Activated B cell treated with CpG ODN at 0.5 μM for 24 hours (primary cell): ENCODE data around the gene PAX2. TPM values are rescaled to one million over a fixed set of nuclear protein-coding genes. Genes with fewer than 3 reads are reported as not detected.

Experiments
- ATAC-seq: fragments of 200-7000 bp; cut with Tn5 transposase; one replicate; pipeline ENCODE4 v1.10.0; 2021; ENCODE audit warnings: low read depth, mild to moderate bottlenecking, moderate library complexity
- CTCF ChIA-PET: fragments of 350-600 bp; sonication (Branson Sonifier 250); formaldehyde crosslinking; loops from one replicate; lab custom pipeline; 2021; ENCODE audit warnings: antibody characterized with exemption; lab: Charles Lee
- POLR2A ChIA-PET: fragments of 350-600 bp; sonication (Branson Sonifier 250); formaldehyde crosslinking; loops from one replicate; lab custom pipeline; 2021; ENCODE audit warnings: antibody characterized with exemption; lab: Charles Lee
- DNase-seq: peaks from one replicate; pipeline ENCODE4 v3.0.0; 2022
- H3K27ac Mint-ChIP-seq: one replicate; pipeline ENCODE4 v1.8.0; 2020; ENCODE audit warnings: mixed read lengths
- H3K27me3 Mint-ChIP-seq: one replicate; pipeline ENCODE4 v1.8.0; 2021; ENCODE audit warnings: mixed read lengths
- H3K36me3 Mint-ChIP-seq: one replicate; pipeline ENCODE4 v1.8.0; 2021; ENCODE audit warnings: low read depth, mixed read lengths
- H3K4me1 Mint-ChIP-seq: one replicate; pipeline ENCODE4 v1.8.0; 2021; ENCODE audit warnings: mixed read lengths
- H3K4me3 Mint-ChIP-seq: one replicate; pipeline ENCODE4 v1.8.0; 2020; ENCODE audit warnings: mild to moderate bottlenecking, mixed read lengths
- H3K9me3 Mint-ChIP-seq: one replicate; pipeline ENCODE4 v1.8.0; 2020; ENCODE audit warnings: mixed read lengths
- CTCF ChIP-seq: fragments of 200-600 bp; IDR thresholded peaks from one replicate; pipeline ENCODE4 v1.8.0; 2022; ENCODE audit warnings: antibody characterized with exemption, mild to moderate bottlenecking
- intact Hi-C: fragments of 100-400 bp; cut with micrococcal nuclease; formaldehyde crosslinking; loops from one replicate; pipeline ENCODE4 v1.15.1; 2024
- total RNA-seq: library from RNA; stranded (reverse); gene quantifications from 2 replicates; pipeline ENCODE4 v1.2.3, GENCODE V29; 2022

The PAX2 gene
- total RNA-seq, 1 donor from 2014 or later: not detected

- peaks cover 37% of the 10 kb centered on the region for H3K27me3 Mint-ChIP-seq
- no peak for TF ChIP-seq CTCF
- H3K9me3 Mint-ChIP-seq: no peaks in the 10 kb centered on the region
- no peak overlapping the region for H3K27ac Mint-ChIP-seq
- intact Hi-C loops: no loop called here
- H3K4me1 Mint-ChIP-seq: no peaks in the 10 kb centered on the region
- H3K36me3 Mint-ChIP-seq: no peaks in the 10 kb centered on the region
- POLR2A ChIA-PET: no interaction called here
- CTCF ChIA-PET: no interaction called here
- no peak overlapping the region for H3K4me3 Mint-ChIP-seq
- DNase-seq (no peak), ATAC-seq (no peak)
Observed at GRCh38 chr10:100775386-100775785, 30.0 kb downstream of the PAX2 start.

GRCh38 chr10:100775871-100776270, 30.5 kb downstream of the PAX2 start:
- POLR2A ChIA-PET: no interaction called here
- Mint-ChIP-seq H3K4me3 (no peak overlapping the region), H3K27ac (no peak overlapping the region), H3K4me1 (no peaks in the 10 kb centered on the region), H3K9me3 (no peaks in the 10 kb centered on the region), H3K36me3 (no peaks in the 10 kb centered on the region), H3K27me3 (peaks cover 36% of the 10 kb centered on the region)
- intact Hi-C loops: no loop called here
- no peak for TF ChIP-seq CTCF
- DNase-seq: no peak
- no peak for ATAC-seq
- CTCF ChIA-PET: no interaction called here

- H3K36me3 Mint-ChIP-seq: no peaks in the 10 kb centered on the region
- ChIA-PET POLR2A (no interaction called here), CTCF (no interaction called here)
- H3K4me3 Mint-ChIP-seq: no peak overlapping the region
- no peak for TF ChIP-seq CTCF
- no peak overlapping the region for H3K27ac Mint-ChIP-seq
- intact Hi-C loops: no loop called here
- no peaks in the 10 kb centered on the region for H3K9me3 Mint-ChIP-seq
- H3K4me1 Mint-ChIP-seq: no peaks in the 10 kb centered on the region
- DNase-seq (no peak), ATAC-seq (no peak)
- H3K27me3 Mint-ChIP-seq: peaks cover 34% of the 10 kb centered on the region
Observed at GRCh38 chr10:100776671-100777070, 31.3 kb downstream of the PAX2 start.

- intact Hi-C loops: no loop called here
- peaks cover 34% of the 10 kb centered on the region for H3K27me3 Mint-ChIP-seq
Observed at GRCh38 chr10:100779329-100779728, 33.9 kb downstream of the PAX2 start.

GRCh38 chr10:100780324-100780723, 34.9 kb downstream of the PAX2 start:
- Mint-ChIP-seq H3K27me3 (peaks cover 32% of the 10 kb centered on the region), H3K36me3 (no peaks in the 10 kb centered on the region), H3K27ac (no peak overlapping the region), H3K9me3 (no peaks in the 10 kb centered on the region), H3K4me1 (no peaks in the 10 kb centered on the region), H3K4me3 (no peak overlapping the region)
- no peak for ATAC-seq
- CTCF ChIA-PET: no interaction called here
- POLR2A ChIA-PET: no interaction called here
- intact Hi-C loops: no loop called here
- DNase-seq: no peak
- TF ChIP-seq CTCF: no peak

More at GRCh38 chr10:100779329-100779728, 33.9 kb downstream of the PAX2 start:
- POLR2A ChIA-PET: no interaction called here
- CTCF ChIA-PET: no interaction called here
- ATAC-seq (no peak), DNase-seq (no peak)
- Mint-ChIP-seq H3K4me1 (no peaks in the 10 kb centered on the region), H3K9me3 (no peaks in the 10 kb centered on the region), H3K27ac (no peak overlapping the region), H3K36me3 (no peaks in the 10 kb centered on the region), H3K4me3 (no peak overlapping the region)
- no peak for TF ChIP-seq CTCF
